OCI-LY7 (cell line): Measurements from ENCODE around the gene SND1.

Source experiments
- EZH2phosphoT487 ChIP-seq: fragments of 200-600 bp; sonication (generic); IDR thresholded peaks from 2 replicates; pipeline ENCODE4 v1.6.1; 2018; ENCODE audit warnings: low read depth, borderline replicate concordance, mild to moderate bottlenecking, mixed run types, antibody characterized with exemption, low read length, moderate library complexity, mixed read lengths
- TF ChIP-seq, protein P1 (sequence below): fragments of 200-600 bp; sonication (generic); conservative IDR thresholded peaks from 2 replicates; pipeline ENCODE4 v1.5.1; 2014; ENCODE audit warnings: mild to moderate bottlenecking, antibody characterized with exemption, low read length, moderate library complexity, mixed read lengths

DNA sequence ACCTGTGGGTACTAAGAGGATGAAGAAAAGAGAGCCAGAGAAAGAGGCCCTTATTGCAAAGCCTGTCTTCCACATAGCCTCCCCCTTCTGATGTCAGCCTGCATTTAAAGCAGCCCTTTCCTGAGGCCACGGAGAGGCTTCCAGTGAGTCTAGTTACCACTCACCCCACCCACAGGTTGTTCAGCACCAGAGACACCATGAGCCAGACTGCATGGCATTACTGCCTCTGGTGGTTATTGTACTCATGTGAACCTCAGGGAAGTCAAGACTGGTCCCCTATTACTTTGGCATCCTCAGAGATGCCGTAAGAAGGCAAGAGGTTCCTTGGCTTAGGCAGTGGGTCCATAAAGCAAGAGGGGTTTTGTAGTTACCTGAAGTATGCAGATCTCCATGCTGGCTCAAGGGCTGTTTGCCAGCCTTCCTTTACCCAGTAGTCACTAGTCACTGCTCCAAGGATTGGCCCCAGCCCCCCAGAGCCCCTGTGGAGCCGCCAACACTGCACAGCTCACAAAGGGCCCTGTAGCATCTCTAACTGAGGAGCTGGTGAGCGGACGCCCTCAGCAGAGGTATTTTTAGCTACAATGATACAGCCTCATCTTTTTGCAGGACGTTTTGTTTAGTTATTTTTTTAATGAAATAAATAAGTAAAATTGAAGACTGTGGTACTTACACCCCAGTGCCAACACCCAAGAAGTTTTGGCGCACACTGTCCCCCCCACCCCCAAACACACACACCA, 358.6 kb downstream of the SND1 start:
- TF ChIP-seq EZH2phosphoT487, result no peak
- TF ChIP-seq, protein P1, sequence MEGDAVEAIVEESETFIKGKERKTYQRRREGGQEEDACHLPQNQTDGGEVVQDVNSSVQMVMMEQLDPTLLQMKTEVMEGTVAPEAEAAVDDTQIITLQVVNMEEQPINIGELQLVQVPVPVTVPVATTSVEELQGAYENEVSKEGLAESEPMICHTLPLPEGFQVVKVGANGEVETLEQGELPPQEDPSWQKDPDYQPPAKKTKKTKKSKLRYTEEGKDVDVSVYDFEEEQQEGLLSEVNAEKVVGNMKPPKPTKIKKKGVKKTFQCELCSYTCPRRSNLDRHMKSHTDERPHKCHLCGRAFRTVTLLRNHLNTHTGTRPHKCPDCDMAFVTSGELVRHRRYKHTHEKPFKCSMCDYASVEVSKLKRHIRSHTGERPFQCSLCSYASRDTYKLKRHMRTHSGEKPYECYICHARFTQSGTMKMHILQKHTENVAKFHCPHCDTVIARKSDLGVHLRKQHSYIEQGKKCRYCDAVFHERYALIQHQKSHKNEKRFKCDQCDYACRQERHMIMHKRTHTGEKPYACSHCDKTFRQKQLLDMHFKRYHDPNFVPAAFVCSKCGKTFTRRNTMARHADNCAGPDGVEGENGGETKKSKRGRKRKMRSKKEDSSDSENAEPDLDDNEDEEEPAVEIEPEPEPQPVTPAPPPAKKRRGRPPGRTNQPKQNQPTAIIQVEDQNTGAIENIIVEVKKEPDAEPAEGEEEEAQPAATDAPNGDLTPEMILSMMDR, result peak; percentile 45
